ENCODE measurements around the gene PLEKHA4. TPM values are rescaled to one million over a fixed set of nuclear protein-coding genes. Genes with fewer than 3 reads are reported as not detected.

Gene PLEKHA4
- total RNA-seq, 1 experiment from 2014 or later = 4.2 TPM

DNA sequence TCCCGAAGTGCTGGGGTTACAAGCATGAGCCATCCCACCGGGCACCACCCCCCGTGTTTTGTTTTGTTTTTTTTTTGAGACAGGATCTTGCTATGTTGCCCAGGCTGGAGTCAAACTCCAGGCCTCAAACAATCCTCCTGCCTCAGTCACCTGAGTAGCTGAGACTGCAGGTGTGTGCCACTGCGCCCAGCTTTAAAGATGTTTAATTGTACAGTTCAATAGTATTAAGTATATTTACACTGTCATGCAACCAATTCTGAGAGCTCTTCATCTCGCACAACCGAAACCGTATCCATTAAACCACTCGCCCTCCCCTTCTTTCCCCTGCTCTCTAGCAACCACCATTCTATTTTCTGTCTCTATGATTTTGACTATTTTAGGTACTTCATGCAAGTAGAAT lies 47.3 kb upstream of the PLEKHA4 start:
- Histone ChIP-seq H3K36me3 (ENCODE audit: control insufficient read depth, insufficient read depth, low read length) (peaks cover 5% of the 10 kb centered on the region), H3K9me3 (ENCODE audit: control insufficient read depth, insufficient read depth, low read depth, low read length) (no peaks in the 10 kb centered on the region), H3K4me1 (ENCODE audit: control insufficient read depth, insufficient read depth, low read length) (no peaks in the 10 kb centered on the region), H3K27ac (ENCODE audit: low read length) (no peak overlapping the region), H3K4me3 (ENCODE audit: low read depth in 2 of 2, low read length in 2 of 2) (no peak overlapping the region), H3K27me3 (ENCODE audit: control insufficient read depth, insufficient read depth, low read length) (no peaks in the 10 kb centered on the region)
- no TSS peak for BruUV-seq (replicated peaks)
- TF ChIP-seq SIN3A (IDR thresholded peaks at IDR 0.05; ENCODE audit: borderline replicate concordance, insufficient read depth, low read depth, low read length) (no peak), POLR2AphosphoS5 (IDR thresholded peaks at IDR 0.05; ENCODE audit: low read depth, low read length) (no peak), TCF7L2 (IDR thresholded peaks at IDR 0.05; ENCODE audit: low read depth, low read length) (no peak)
- TF ChIP-seq, protein P1, sequence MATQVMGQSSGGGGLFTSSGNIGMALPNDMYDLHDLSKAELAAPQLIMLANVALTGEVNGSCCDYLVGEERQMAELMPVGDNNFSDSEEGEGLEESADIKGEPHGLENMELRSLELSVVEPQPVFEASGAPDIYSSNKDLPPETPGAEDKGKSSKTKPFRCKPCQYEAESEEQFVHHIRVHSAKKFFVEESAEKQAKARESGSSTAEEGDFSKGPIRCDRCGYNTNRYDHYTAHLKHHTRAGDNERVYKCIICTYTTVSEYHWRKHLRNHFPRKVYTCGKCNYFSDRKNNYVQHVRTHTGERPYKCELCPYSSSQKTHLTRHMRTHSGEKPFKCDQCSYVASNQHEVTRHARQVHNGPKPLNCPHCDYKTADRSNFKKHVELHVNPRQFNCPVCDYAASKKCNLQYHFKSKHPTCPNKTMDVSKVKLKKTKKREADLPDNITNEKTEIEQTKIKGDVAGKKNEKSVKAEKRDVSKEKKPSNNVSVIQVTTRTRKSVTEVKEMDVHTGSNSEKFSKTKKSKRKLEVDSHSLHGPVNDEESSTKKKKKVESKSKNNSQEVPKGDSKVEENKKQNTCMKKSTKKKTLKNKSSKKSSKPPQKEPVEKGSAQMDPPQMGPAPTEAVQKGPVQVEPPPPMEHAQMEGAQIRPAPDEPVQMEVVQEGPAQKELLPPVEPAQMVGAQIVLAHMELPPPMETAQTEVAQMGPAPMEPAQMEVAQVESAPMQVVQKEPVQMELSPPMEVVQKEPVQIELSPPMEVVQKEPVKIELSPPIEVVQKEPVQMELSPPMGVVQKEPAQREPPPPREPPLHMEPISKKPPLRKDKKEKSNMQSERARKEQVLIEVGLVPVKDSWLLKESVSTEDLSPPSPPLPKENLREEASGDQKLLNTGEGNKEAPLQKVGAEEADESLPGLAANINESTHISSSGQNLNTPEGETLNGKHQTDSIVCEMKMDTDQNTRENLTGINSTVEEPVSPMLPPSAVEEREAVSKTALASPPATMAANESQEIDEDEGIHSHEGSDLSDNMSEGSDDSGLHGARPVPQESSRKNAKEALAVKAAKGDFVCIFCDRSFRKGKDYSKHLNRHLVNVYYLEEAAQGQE (IDR thresholded peaks at IDR 0.05; ENCODE audit: insufficient read depth in 1 of 2, low read depth in 2 of 2, low read length in 1 of 2) = no peak
- TF ChIP-seq, protein P2, sequence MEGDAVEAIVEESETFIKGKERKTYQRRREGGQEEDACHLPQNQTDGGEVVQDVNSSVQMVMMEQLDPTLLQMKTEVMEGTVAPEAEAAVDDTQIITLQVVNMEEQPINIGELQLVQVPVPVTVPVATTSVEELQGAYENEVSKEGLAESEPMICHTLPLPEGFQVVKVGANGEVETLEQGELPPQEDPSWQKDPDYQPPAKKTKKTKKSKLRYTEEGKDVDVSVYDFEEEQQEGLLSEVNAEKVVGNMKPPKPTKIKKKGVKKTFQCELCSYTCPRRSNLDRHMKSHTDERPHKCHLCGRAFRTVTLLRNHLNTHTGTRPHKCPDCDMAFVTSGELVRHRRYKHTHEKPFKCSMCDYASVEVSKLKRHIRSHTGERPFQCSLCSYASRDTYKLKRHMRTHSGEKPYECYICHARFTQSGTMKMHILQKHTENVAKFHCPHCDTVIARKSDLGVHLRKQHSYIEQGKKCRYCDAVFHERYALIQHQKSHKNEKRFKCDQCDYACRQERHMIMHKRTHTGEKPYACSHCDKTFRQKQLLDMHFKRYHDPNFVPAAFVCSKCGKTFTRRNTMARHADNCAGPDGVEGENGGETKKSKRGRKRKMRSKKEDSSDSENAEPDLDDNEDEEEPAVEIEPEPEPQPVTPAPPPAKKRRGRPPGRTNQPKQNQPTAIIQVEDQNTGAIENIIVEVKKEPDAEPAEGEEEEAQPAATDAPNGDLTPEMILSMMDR (IDR thresholded peaks at IDR 0.05) = no peak
- DNase-seq (ENCODE audit: low read depth, low spot score) = no peak
- POLR2A ChIA-PET = no interaction called here
- intact Hi-C loops (cut with micrococcal nuclease; ENCODE audit: unreplicated experiment) = no loop called here
- no peak for ATAC-seq
- in situ Hi-C loops (cut with HindIII; ENCODE audit: low pct_unique_long_range_greater_than_20kb, low sequenced_read_pairs) = no loop called here
- CTCF ChIA-PET = interaction anchor here (0.6 kb wide), 1 partner anchor 10 kb away, joined by 6 read pairs; no protein-coding TSS in a partner anchor

DNA sequence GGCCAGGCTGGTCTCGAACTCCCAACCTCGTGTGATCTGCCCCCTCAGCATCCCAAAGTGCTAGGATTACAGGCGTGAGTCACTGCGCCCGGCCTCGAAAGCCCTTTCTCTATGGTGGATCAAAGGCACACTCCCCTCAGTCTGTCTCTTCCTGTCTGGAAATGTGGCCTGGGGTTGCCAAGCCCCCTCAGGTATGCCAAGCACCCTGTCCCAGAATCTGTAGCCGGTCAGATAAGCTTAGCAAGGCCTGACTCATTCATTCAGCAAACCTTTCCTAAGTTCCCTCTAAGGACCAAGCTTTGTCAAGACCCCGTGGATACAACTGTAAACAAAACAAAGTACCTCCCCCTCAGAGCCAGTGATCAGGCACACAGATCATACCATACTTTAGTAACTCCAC lies 45.8 kb upstream of the PLEKHA4 start:
- TF ChIP-seq, protein P2 (IDR thresholded peaks at IDR 0.05) = no peak
- TF ChIP-seq SIN3A (IDR thresholded peaks at IDR 0.05; ENCODE audit: borderline replicate concordance, insufficient read depth, low read depth, low read length) (no peak), POLR2AphosphoS5 (IDR thresholded peaks at IDR 0.05; ENCODE audit: low read depth, low read length) (no peak), TCF7L2 (IDR thresholded peaks at IDR 0.05; ENCODE audit: low read depth, low read length) (no peak)
- TF ChIP-seq, protein P1 (IDR thresholded peaks at IDR 0.05; ENCODE audit: insufficient read depth in 1 of 2, low read depth in 2 of 2, low read length in 1 of 2) = no peak
- Histone ChIP-seq H3K27ac (ENCODE audit: low read length) (no peak overlapping the region), H3K27me3 (ENCODE audit: control insufficient read depth, insufficient read depth, low read length) (no peaks in the 10 kb centered on the region), H3K4me1 (ENCODE audit: control insufficient read depth, insufficient read depth, low read length) (no peaks in the 10 kb centered on the region), H3K9me3 (ENCODE audit: control insufficient read depth, insufficient read depth, low read depth, low read length) (no peaks in the 10 kb centered on the region), H3K4me3 (ENCODE audit: low read depth in 2 of 2, low read length in 2 of 2) (no peak overlapping the region), H3K36me3 (ENCODE audit: control insufficient read depth, insufficient read depth, low read length) (peaks cover 5% of the 10 kb centered on the region)
- DNase-seq (ENCODE audit: low read depth, low spot score) (no peak), ATAC-seq (no peak)
- ChIA-PET POLR2A (no interaction called here), CTCF (no interaction called here)
- in situ Hi-C loops (cut with HindIII; ENCODE audit: low pct_unique_long_range_greater_than_20kb, low sequenced_read_pairs) (no loop called here), intact Hi-C loops (cut with micrococcal nuclease; ENCODE audit: unreplicated experiment) (no loop called here)
- no TSS peak for BruUV-seq (replicated peaks)
